ENCODE measurements around the gene SKP2. TPM values are rescaled to one million over a fixed set of nuclear protein-coding genes. Genes with fewer than 3 reads are reported as not detected.

Gene SKP2
- total and polyA plus RNA-seq, 2 donors (not counting 3 experiments of a cell fraction or from before 2014, with no cell fraction given), result 12.5 to 40.9 TPM

- Histone ChIP-seq H3K36me3 (ENCODE audit: control insufficient read depth in 2 of 2, extremely low read depth in 1 of 2, insufficient read depth in 2 of 2, low read length in 2 of 2) (peaks cover 0 to 5% of the 10 kb centered on the region in 2 experiments), H2AFZ (ENCODE audit: low read depth, low read length) (no peak overlapping the region), H3K9ac (replicated peaks; ENCODE audit: extremely low read depth, insufficient read depth, low read length) (no peak overlapping the region), H4K20me1 (replicated peaks; ENCODE audit: control insufficient read depth, extremely low read depth, insufficient read depth, low read length) (no peaks in the 10 kb centered on the region), H3K4me1 (ENCODE audit: control insufficient read depth, extremely low read depth, insufficient read depth, low read length) (peaks cover 12% of the 10 kb centered on the region), H3K4me3 (replicated peaks in 1 of 3; ENCODE audit: insufficient read depth in 1 of 3, low read depth in 1 of 3, low read length in 3 of 3) (no peak overlapping the region), H3K9me1 (replicated peaks; ENCODE audit: control insufficient read depth, extremely low read depth, insufficient read depth, low read length) (no peaks in the 10 kb centered on the region), H3K27me3 (ENCODE audit: control insufficient read depth in 2 of 2, insufficient read depth in 2 of 2, low read length in 2 of 2) (no peaks in the 10 kb centered on the region), H3K4me2 (ENCODE audit: insufficient read depth, low read length) (no peak overlapping the region), H3K9me3 (replicated peaks; ENCODE audit: control insufficient read depth, insufficient read depth, low read length) (no peaks in the 10 kb centered on the region), H3K79me2 (ENCODE audit: control insufficient read depth, insufficient read depth, low read length) (no peaks in the 10 kb centered on the region), H3K27ac (ENCODE audit: insufficient read depth, low read depth, low read length) (no peak overlapping the region)
- no peak for FAIRE-seq
- peak; percentile 23 for DNase-seq (ENCODE audit: low read depth, low spot score)
- POLR2A ChIA-PET, result no interaction called here
- intact Hi-C loops (cut with micrococcal nuclease) (no loop called here), dilution Hi-C loops (cut with MboI; ENCODE audit: extremely low pct_ligation_motif_present, low sequenced_read_pairs) (no loop called here)
- CTCF ChIA-PET, result interaction anchor here (4.0 kb wide), 1 partner anchor 22 kb away, joined by 21 read pairs; no protein-coding TSS in a partner anchor
- no TSS peak for BruUV-seq (replicated peaks)
- TF ChIP-seq FOS (IDR thresholded peaks at IDR 0.05; ENCODE audit: borderline replicate concordance, insufficient read depth, low read length) (peak; percentile 25), GATA2 (IDR thresholded peaks at IDR 0.05; ENCODE audit: insufficient read depth, insufficient read length, low read depth, low read length) (no peak), POLR2A (IDR thresholded peaks at IDR 0.05; ENCODE audit: low read depth, low read length) (no peak), MAX (IDR thresholded peaks at IDR 0.05; ENCODE audit: insufficient read depth, insufficient read length) (no peak), JUN (IDR thresholded peaks at IDR 0.05; ENCODE audit: borderline replicate concordance, insufficient read depth, insufficient read length, low read depth) (peak; percentile 62), EZH2 (IDR thresholded peaks at IDR 0.05; ENCODE audit: borderline replicate concordance, low read depth, low read length, severe bottlenecking) (no peak), POLR2AphosphoS5 (IDR thresholded peaks at IDR 0.05; ENCODE audit: insufficient read depth, low read depth, low read length) (no peak), MYC (IDR thresholded peaks at IDR 0.05; ENCODE audit: low read depth, low read length) (no peak), CTCF (IDR thresholded peaks at IDR 0.05; ENCODE audit: extremely low read depth in 1 of 2, insufficient read depth in 1 of 2, low read depth in 1 of 2, low read length in 2 of 2) (no peak)
Measured at GRCh38 chr5:36200513-36200912, 48.6 kb downstream of the SKP2 start.

Data from endothelial cell of umbilical vein (primary cell).